Fibroblast of skin of right biceps (primary cell): ENCODE results near the gene IGFBP7.
A peak's percentile ranks its signal among the peaks of the same experiment; 100 is the strongest.

Experiments
- DNase-seq: peaks from one replicate; pipeline ENCODE4 v3.0.0-alpha.2; 2013

Gene IGFBP7

DNA sequence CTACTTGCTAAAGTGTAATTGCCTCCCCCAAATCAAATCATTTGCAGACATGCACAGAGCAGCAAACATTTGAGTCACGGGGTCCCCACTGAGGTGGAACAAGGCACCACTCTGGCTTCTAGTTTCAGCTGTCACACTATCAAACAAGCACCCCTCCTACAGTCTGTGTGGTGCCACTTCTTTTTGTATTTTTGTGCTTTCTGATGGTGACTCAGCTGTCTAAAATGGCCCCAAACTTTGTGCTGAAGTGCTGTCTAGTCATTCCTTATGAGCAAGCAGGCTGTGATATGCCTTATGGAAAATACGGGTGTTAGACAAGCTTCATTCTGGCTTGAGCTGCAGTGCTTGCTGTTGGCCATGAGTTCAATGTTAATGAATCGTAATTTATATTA, 15.4 kb downstream of the IGFBP7 start:
- DNase-seq = peak; percentile 81

DNA sequence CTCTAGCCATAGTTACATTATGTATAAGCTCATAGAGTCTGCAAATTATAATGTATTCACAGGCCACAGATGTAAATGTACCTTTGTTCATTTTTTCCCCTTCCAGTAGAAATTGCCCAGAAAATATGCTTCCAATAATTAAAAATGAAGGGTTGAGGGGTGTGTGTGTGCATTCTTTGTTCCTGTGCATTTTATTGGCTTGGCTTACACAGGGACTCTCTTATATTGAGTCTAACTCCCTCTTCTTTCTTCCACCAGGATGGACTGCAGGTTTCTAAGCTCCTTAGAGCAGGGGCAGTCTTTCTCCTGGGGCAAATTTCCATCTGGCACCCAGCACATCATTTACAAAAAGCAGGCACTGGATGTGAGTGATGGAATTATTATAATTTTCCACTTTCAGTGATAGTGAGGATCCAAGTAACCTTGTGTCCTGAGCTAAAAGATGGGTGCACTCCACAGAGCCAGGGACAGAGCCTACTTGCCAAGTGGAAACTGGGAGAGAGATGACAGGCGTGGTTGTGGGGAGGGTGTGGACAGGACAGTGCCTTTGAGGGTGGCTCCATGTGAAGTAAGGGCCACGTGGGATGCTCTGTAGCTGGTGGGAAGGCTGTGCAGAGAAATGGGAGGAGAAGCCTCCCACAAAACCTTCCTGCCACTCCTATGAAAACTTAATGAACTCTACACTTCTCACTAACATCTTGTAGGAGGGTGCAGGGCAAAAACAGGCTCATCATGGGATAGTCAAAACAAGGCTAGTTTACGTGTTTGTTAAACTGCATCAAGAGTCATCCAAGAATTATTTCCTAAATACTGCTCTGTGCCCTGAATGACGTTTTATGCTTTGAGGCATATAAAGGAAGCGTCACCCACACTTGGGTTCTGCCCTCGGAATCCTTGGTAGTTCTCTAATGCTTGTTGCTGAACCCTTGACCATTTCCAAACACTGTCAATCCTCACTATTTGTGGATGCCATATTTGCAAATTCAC, 16.0 kb downstream of the IGFBP7 start:
- DNase-seq = no peak

GRCh38 chr4:57091657-57092162, 18.5 kb downstream of the IGFBP7 start:
- DNase-seq = no peak

- DNase-seq = no peak
Observed at GRCh38 chr4:57090079-57090478, 20.1 kb downstream of the IGFBP7 start.

DNA sequence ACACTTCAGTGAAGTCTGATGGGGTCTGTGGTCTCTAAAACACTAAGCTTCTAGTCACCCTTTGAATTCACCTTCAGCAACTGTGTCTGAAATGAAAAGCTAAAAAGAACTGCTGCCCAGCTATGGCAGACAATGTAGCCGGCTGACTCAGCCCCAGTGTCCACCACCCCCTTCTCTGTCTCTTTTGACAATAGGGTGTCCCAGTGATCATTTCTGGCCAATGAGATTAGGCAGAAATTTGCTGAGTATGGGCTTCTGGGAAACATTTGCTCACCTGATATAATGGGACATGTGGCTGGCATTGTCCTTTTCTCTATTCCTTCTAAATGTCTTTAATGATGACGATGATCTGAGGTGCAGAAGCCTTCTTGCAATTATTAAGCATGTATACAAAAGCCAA, 20.6 kb downstream of the IGFBP7 start:
- no peak for DNase-seq

DNA sequence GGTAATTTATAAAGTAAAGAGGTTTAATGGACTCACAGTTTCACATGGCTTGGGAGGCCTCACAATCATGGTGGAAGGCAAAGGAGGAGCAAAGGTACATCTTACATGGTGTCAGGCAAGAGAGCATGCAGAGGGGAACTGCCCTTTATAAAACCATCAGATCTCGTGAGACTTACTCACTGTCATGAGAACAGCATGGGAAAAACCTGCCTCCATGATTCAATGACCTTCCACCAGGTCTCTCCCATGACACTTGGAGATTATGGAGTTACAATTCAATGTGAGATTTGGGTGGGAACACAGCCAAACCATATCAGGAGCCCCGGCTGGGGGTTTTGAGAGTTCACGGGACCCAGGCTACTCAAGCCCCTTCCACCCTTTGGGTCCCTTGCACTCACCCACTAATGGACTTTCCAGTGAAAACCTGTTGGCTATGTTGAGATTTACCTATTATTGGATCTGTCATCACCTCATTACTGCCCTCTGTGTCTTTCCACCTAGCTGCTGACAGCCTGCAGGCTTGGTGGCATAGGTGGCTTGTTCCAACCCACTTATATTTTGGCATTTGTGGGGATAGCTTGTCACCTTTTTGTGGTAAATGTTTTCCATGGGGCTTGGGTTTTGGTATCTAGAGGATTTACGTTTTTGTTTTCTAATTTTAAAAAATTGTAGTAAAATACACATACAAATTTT, 24.0 kb downstream of the IGFBP7 start:
- DNase-seq = no peak

GRCh38 chr4:57085278-57085677, 24.9 kb downstream of the IGFBP7 start:
- no peak for DNase-seq

DNA sequence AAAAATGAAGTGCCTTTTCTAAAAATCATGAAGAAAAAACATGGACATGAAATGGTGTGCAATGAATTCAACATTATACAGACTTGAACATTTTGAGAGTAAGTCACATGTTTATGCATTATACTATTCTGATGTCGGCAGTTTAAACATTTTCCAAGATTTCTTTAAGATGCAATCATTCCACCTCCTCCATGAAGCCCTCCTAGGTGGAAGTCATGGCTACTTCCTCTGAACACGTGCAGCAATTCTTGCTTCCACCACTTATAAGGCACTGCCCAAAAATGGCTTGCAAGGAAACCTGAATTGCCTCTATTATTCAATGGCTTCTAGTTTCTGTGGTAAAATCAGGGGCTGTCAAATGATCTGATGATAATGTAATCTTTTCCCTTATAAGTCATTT, 25.8 kb downstream of the IGFBP7 start:
- DNase-seq = no peak

DNA sequence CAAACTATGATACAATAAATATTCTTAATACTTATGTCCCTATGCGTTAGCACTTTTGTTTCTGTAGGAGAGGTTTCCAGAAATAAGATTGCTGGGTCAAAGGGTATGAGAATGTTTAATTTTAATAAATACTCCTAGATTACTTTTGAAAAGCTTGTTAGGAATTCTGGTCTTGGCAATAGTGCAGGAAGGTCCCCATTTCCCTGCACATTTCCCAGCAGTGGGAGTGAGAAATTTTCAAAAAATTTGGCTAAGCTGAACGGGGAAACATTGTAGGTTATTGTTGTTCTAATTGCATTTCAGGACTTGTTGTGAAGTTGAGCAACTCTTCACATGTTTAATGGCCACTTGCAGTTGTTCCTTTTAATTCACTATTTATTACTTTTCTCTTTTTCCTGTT, 27.1 kb downstream of the IGFBP7 start:
- DNase-seq = no peak

DNA sequence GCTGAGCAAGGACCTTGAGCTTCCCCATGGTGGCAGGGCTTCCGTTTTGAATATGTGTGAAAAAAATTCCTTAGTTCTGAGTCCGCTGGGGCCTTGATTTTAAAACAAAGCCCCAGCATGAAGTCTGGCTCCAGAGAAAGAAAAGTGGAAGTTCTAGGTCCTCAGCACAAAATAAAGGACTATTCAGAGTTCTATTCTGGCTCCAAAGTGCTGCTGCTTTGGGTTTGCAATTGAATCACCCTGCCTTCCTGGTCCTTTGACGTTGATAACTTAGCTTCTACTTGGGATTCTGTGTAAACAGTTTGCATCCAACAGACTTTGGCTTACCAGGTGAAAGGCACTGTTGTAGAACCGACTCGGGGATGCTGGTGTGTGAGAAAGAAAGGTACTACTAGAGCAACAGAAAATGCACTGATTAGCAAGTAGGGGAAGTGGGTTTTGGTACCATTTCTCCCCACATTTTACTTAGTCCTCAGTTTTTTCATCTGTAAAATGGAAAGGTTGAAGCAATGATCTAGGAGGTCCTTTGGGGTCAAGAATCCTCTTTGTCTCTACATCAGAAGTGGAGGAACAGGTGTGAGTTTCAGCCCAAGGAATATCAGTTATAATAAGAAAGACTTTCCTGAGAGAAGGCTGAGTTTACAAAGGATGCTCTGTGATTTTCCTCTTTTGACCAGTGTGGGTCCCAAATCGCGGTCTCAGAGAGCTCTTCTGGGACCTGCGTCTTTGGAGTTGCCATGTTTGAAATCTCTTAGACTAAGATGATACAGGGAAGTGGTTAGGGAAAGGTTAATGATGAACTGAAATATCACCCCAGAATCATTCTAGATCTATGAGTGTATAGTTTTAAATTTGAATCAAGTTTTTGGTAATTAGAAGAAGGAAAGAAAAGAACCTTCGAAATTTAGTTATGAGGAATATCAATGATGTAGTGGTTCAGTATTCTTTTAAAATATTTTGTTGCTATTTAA, 28.2 kb downstream of the IGFBP7 start:
- DNase-seq = no peak

DNA sequence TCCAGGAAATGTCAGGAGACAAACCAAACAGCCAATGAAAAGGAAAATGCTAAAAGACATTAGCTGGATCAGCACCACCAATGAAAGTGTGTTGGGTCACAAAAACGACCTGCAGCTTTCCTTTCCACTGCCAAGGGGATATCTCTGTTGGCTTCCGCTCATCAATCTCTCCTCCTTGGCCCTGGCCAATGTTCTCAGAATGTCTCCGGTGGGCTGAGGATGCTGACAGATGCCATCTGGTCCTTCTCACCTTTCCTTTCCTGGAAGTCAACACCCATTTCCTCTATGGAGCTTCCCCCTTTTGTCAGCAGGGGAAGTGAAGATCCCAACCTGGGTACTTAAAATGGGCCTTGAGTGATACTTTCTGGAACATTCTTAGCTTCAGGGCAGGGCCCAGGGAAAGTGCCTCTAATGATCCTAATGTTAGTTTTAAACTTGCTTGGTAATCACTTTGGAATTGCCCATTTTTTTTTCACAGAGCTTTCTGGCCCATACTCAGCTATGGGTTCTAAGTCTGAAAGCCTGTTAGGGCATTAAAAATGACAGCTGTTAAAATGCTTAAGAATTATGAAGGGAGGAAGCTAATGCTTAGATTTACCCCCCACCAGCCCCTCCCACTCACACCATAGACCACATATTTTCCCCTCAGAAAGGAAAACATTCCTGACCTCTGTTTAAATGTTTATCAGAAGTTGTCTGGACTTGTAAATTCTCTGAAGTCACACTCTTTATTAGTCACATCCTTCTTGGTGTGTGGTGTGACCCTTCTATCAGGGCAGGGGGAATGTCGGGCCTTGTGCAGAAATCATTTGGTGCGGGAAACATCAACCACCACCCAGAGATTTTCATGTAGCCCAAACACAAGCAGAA, 29.2 kb downstream of the IGFBP7 start:
- DNase-seq = peak; percentile 99

DNA sequence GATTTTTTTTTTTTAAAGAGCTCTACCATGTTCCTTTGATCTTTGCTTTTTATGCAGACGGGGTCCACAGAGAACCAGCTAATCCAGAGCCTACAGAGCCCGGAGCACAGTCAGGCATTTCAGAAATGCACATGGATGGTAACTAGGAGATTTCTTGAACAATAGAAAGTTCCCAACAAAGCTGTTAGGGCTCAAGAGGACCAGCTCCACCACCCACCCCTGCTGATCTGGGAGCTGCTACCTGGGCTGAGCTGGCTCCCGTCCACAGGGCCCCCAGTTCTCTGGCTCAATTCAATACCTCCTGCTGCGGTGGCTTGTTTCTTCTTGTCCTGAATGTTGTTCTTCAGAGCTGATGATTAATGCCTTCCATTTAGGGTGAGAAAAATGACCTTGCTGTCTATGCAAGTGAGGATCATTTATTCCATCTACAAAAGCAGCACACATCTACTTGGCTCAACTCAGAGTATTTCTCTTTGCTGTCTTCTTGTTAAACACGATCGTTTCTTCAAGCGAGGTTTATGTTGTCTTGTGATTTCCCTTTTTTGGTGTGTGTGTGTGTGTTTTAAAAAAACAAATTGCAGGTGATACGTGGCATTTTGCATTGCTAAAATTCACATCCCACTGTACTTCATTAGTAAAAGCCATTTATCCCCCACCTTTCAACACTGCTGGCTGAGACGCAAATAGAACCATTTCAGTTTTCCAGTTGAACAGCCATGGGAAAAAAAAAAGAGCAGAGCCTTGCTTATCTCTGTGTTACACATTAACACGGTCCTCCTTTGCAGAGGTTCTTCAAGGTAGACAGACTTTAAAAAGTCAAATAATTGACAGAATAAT, 31.3 kb downstream of the IGFBP7 start:
- DNase-seq = peak; percentile 58

- DNase-seq = peak; percentile 93
Observed at GRCh38 chr4:57077550-57078343, 32.4 kb downstream of the IGFBP7 start.

- DNase-seq = no peak
Observed at GRCh38 chr4:57076646-57077045, 33.5 kb downstream of the IGFBP7 start.

GRCh38 chr4:57075367-57075766, 34.8 kb downstream of the IGFBP7 start:
- DNase-seq = no peak

GRCh38 chr4:57074744-57075143, 35.4 kb downstream of the IGFBP7 start:
- peak; percentile 75 for DNase-seq

GRCh38 chr4:57073559-57073958, 36.6 kb downstream of the IGFBP7 start:
- DNase-seq = no peak

DNA sequence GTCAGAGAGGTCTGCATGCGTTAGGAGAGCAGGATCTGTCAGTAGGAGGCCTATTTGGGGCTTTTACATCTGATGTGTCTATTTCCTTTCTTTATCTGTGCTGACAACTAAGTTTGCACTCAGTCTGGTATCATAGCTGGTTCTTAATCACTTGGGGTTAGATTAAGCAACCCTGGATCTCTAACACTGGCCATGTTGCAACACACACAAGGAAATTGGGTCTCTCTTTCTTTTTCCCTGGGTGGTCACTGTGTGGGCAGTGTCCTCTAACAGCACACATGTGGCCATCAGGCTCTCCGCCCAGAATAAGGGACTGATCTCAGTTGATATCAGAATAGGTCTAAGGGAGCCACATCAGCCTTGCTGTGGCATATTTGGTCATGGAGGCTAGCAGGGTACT, 38.9 kb downstream of the IGFBP7 start:
- DNase-seq = peak; percentile 66

DNA sequence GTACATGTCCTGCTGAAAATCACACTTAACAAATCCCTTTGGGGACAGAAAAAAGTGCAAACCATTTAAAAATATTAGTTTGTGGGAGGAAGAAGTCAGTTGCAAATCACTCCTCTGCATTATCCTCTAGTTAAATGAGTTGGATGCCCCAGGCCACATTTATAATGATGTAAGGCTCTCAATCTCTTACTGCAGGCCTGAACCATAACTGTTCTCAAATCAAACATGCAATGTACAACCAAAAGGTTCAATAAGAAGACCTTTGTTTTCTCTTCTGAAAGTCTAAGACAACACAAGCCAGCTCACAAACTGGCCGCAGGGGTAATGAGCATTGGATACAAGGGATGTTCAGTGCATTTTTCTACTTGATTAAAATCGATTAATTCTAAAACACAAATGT, 39.7 kb downstream of the IGFBP7 start:
- DNase-seq = no peak
